ENCODE measurements around the gene PTRHD1. TPM values are rescaled to one million over a fixed set of nuclear protein-coding genes. Genes with fewer than 3 reads are reported as not detected.

PTRHD1 gene, protein sequence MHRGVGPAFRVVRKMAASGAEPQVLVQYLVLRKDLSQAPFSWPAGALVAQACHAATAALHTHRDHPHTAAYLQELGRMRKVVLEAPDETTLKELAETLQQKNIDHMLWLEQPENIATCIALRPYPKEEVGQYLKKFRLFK
- total RNA-seq, result 10 to 100 TPM; 22.9 to 53.3 (median 31.6) TPM

DNA sequence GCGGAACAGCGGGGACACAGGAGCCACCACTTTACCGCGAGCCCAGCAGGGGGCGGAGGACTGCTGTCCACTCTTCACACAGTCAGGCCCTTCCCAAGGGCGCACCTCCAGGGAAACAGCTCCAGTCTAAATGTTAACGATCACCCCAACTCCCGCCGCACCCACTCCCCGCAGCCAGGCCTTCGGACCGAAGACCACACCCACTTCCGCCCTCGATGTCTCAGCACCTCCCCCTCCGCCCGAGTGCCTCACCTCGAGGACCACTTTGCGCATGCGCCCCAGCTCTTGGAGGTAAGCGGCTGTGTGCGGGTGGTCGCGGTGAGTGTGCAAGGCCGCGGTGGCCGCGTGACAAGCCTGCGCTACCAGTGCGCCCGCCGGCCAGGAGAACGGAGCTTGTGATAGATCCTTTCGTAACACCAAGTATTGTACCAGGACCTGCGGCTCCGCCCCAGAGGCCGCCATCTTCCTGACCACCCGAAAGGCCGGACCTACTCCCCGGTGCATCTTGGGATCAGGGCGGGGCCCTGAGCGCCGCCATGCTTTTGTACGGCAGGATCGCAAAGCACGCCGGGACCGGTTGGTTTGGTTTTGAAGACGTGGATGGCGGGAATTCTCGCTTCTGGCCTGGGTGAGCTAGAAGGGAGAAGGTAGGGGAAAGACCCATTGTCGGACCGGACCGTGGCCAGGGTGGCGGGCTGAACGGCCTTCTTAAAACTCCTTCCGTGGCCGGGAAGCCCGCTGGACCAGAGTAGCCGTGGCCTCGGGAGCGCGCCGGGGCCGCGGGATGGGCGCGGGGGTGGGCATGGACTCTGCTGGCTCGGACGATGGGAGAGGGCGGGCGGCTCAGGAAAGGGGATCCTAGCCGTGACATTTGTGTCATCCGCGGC, at the start of gene PTRHD1, which contains the start of gene CENPO:
TSS of gene PTRHD1 (minus strand) at position 518 of the 887 bp plus-strand sequence. CDS start at position 504, 14 bp downstream.
TSS of gene CENPO (plus strand) at position 552 of the 887 bp plus-strand sequence. CDS start 495 bp downstream, outside the sequence.
- Histone ChIP-seq H3K27ac (peak within 1 kb of the TSS; percentile 98), H3K4me1 (peaks cover 20% of the 10 kb centered on the region), H3K27me3 (no peaks in the 10 kb centered on the region), H3K4me3 (peak within 1 kb of the TSS; percentile 79), H3K9me3 (no peaks in the 10 kb centered on the region), H3K36me3 (peaks cover 3% of the 10 kb centered on the region)
- TF ChIP-seq POLR2AphosphoS5 (IDR thresholded peaks at IDR 0.05) (peak in 2 of 3 donors; percentile 47 to 70), EP300 (IDR thresholded peaks at IDR 0.05) (no peak), POLR2A (IDR thresholded peaks at IDR 0.05) (peak in 1 of 2 donors; percentile 27)
- TF ChIP-seq, protein P1, sequence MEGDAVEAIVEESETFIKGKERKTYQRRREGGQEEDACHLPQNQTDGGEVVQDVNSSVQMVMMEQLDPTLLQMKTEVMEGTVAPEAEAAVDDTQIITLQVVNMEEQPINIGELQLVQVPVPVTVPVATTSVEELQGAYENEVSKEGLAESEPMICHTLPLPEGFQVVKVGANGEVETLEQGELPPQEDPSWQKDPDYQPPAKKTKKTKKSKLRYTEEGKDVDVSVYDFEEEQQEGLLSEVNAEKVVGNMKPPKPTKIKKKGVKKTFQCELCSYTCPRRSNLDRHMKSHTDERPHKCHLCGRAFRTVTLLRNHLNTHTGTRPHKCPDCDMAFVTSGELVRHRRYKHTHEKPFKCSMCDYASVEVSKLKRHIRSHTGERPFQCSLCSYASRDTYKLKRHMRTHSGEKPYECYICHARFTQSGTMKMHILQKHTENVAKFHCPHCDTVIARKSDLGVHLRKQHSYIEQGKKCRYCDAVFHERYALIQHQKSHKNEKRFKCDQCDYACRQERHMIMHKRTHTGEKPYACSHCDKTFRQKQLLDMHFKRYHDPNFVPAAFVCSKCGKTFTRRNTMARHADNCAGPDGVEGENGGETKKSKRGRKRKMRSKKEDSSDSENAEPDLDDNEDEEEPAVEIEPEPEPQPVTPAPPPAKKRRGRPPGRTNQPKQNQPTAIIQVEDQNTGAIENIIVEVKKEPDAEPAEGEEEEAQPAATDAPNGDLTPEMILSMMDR (IDR thresholded peaks at IDR 0.05), result peak; percentile 39 to 63
- peak; percentile 97 to 98 for DNase-seq (ENCODE audit: low spot score in 2 of 2)
- WGBS, result under 1% methylated on average over 29 of the region's 74 CpGs

DNA sequence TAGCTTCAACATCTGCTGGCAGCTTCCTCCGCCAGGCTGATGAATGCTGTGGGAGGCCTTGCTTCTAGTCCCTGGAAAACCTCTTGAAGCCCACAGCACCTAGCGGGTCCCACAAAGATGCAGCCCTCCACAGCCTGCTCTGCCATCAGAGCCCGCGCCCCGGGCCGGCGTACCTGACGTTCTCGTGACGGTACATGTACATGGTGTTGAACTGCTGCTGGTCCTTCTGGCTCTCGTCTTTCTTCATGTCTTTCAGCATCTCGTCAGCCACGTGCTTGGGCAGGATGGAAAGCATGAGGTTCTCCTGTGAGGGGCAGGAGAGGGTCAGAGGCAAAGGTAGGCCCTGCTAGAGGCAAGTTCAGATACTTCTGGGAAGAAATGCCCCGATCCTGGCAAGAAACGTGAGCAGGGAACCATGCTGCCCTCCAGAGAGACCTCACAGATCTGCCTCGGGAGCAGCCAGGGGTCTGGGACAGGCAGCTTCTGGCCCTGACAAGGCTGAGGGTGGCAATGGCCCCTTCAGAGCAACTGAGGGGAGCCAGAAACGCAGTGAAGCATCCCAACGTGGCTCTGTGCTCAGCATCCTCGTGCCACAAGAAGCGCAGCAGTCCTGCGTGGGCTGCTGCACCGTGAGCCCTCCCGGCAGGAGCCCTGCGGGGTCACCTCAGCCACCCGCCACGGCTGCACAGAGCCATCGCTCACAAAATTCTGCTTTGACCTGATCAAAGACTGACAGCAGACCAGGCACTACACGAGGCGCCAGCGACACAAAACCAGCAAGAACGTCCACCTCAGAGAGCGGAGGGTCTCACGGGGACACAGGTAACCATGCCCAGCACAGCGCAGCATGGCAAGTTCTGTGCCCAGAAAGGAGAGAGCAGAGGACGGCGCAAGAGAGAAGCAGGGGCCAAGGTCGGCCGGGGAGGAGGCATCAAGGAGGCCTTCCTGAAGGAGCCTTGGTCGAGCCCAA, 49.2 kb upstream of the PTRHD1 start:
- H3K27me3 ChIP-seq, result no peaks in the 10 kb centered on the region
- peaks cover 35% of the 10 kb centered on the region for H3K36me3 ChIP-seq
- 95% methylated on average over 37 of the region's 39 CpGs for WGBS
- no peaks in the 10 kb centered on the region for H3K4me1 ChIP-seq
- H3K27ac ChIP-seq, result no peak overlapping the region
- TF ChIP-seq, protein P1 (IDR thresholded peaks at IDR 0.05), result no peak
- TF ChIP-seq EP300 (IDR thresholded peaks at IDR 0.05), result no peak
- no peak for TF ChIP-seq POLR2AphosphoS5 (IDR thresholded peaks at IDR 0.05)
- no peak for TF ChIP-seq POLR2A (IDR thresholded peaks at IDR 0.05)
- no peak for DNase-seq (ENCODE audit: low spot score in 2 of 2)
- no peak overlapping the region for H3K4me3 ChIP-seq
- no peaks in the 10 kb centered on the region for H3K9me3 ChIP-seq

DNA sequence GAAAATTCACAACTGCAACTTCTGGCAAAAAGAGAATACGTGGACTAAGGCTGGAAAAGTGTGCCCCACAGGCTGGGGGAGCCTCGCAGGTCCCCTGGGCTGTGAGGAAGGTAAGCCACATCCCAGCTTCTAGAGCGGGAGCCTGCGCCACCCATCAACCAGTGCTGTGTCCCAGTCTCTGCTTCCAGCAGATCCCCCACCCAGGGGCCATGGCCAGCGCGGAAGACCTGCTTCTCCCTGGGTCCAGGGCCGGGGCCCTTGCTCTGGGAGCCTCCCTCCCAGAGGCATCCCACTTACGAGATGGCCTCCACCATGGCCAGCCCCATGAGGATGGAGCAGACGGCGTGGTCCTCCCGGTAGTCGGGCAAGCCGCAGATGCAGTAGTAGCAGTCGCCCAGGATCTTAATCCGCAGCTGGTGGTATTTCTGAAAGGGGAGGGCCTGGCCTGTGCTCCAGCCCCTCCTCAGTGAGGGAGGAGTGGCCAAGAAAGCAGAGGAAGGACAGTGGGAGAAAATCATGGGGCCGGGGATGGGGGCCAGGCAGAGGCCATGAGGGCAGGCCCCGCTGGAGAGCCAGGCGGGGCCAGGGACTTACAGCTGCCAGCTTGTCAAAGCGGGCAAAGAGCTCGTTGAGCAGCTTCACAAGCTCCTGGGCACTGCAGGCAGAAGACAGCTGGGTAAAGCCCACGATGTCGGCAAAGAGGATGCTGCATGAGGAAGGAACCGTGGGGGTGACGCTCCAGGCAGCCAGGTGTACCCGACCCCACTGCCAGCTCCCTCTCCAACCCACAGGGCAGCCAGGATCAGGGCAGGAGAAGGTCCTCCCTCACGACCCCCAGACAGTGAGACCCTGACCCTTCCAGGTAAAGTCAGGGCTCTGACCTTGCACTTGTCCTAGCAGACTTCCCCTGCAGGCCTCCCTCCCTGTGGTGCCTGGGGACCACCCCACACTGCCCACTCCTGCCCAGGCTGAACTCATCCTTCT, 48.1 kb upstream of the PTRHD1 start:
- no peak overlapping the region for H3K4me3 ChIP-seq
- H3K27me3 ChIP-seq, result no peaks in the 10 kb centered on the region
- TF ChIP-seq POLR2A (IDR thresholded peaks at IDR 0.05), result no peak
- TF ChIP-seq, protein P1 (IDR thresholded peaks at IDR 0.05), result no peak
- no peak for TF ChIP-seq EP300 (IDR thresholded peaks at IDR 0.05)
- TF ChIP-seq POLR2AphosphoS5 (IDR thresholded peaks at IDR 0.05), result no peak
- no peaks in the 10 kb centered on the region for H3K9me3 ChIP-seq
- H3K27ac ChIP-seq, result no peak overlapping the region
- H3K36me3 ChIP-seq, result peaks cover 47% of the 10 kb centered on the region
- no peak for DNase-seq (ENCODE audit: low spot score in 2 of 2)
- 85% methylated on average over 20 of the region's 26 CpGs for WGBS
- H3K4me1 ChIP-seq, result no peaks in the 10 kb centered on the region

DNA sequence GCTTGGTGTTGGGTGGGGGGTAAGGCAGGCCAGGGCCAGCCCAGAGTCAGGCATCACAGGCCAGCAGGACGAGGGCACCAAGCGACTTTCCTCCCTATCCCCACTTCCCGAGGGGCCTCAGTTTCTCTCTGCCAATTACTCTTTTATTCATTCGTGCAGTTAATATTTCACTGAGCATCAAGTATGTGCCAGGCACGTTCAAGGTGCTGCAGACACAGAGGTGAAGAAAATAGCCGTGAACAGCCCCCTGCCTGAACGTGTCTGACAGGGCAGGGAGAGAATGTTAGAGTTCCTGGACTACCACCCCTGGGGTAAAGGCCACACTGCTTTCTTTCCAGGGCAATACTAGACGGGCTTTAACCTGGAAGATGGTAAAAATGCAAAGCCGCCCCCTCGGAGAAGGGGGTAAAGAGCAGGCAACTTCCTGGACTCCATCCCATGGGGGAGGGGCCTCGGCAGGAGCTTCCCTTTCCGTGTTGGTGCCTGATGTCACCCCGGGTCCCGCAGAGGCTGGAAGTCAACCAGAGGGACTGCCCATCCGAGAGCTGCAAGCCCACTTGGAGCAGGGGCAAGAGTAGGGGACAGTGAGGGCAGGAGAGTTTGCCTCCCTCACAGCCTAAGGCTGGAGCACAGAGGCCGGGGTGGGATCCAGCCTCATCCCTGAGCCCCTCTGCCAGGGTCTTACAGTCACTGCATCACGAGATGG, 47.1 kb upstream of the PTRHD1 start:
- no peaks in the 10 kb centered on the region for H3K4me1 ChIP-seq
- TF ChIP-seq, protein P1 (IDR thresholded peaks at IDR 0.05), result no peak
- TF ChIP-seq POLR2A (IDR thresholded peaks at IDR 0.05), result no peak
- TF ChIP-seq POLR2AphosphoS5 (IDR thresholded peaks at IDR 0.05), result no peak
- TF ChIP-seq EP300 (IDR thresholded peaks at IDR 0.05), result no peak
- WGBS, result 85% methylated on average over 17 of the region's 17 CpGs
- H3K27ac ChIP-seq, result no peak overlapping the region
- H3K36me3 ChIP-seq, result peaks cover 55% of the 10 kb centered on the region
- H3K27me3 ChIP-seq, result no peaks in the 10 kb centered on the region
- no peak for DNase-seq (ENCODE audit: low spot score in 2 of 2)
- H3K9me3 ChIP-seq, result no peaks in the 10 kb centered on the region
- H3K4me3 ChIP-seq, result no peak overlapping the region
